GM18951 (cell line): ENCODE data around the gene FGF5.
"Not testable (repeated sequence)": the region's sequence is repeated elsewhere in the genome, so short reads cannot be mapped to it uniquely, and the experiment has no call there.

ENCODE experiments used
- POLR2A ChIP-seq: IDR thresholded peaks from 4 replicates; pipeline ENCODE4 v1.6.1; 2011; ENCODE audit warnings: mild to moderate bottlenecking; ENCODE audit not compliant: insufficient read length, insufficient read depth; ENCODE audit errors: extremely low read depth
- in situ Hi-C: fragments of 300-500 bp; cut with MboI; formaldehyde crosslinking; loops from one replicate; pipeline ENCODE4 v1.12.0; 2022; ENCODE audit warnings: low sequenced_read_pairs, mixed read lengths, inconsistent platforms; ENCODE audit not compliant: unreplicated experiment

Gene FGF5

DNA sequence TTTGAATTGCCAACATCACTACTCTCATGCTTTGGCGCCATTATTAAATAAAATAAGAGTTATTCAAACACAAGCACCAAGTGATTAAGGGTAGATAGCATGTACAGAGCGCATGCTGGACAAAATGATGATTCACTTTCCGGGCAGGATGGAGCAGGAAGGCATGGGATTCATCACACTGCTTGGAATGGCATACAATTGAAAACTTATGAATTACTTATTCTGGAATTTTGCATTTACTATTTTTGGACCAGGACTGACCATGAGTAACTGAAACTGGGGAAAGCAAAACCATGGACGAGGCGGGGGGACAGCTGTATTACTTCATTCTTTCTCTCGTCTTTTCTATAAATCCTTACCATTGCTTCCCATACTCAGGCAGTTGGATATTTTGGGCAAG lies 28.5 kb upstream of the FGF5 start:
- in situ Hi-C loops: no loop called here
- TF ChIP-seq POLR2A: no peak

DNA sequence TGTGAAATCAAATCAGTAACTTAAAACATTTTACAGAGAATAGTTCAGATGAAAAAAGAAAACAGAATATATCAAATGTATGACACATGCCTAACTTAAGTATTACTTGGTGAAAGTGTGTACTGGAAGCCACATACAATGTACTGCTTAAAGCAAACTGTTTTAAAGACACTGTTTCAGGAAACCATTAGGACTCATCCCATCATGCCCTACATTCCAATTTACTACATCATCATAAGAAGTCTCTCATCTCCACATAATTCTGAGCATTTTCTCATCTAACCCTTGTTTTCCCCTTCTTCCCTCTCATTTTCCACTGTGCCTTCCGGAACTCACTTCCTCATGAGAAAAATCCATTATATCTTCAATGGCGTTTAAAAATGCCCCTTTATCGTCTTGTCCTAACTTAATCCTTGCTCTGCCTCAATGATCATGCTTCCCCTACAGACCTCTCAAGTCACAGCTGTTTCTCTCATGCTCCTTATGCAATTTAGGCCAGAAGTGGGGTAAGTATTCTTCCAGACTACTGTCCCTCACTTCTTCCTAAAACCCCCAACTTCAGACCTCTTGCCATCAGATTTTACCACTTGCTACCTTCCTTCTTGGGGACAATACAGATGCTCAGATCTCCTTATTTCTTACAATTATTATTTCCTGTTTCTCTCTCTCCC lies 26.8 kb upstream of the FGF5 start:
- in situ Hi-C loops: no loop called here
- no peak for TF ChIP-seq POLR2A

DNA sequence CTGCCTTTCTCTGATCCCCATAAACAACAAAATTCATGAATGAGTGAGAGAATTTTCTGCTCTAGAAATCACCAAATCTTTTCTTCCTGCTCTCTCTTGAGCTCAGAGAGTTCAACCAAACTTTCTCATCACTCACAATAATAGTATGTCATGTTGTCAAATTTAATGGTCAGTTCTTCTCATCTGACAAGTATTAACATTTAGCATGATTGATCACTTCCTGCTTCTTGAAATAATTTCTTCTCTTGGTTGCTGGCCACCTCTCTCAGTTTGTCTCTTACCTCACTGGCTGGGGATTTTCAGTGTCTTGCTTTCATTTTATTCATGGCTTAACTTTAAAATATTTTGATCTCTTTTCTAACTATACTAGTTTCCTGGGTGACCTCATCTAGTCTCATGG lies 25.5 kb upstream of the FGF5 start:
- no peak for TF ChIP-seq POLR2A
- in situ Hi-C loops: no loop called here

DNA sequence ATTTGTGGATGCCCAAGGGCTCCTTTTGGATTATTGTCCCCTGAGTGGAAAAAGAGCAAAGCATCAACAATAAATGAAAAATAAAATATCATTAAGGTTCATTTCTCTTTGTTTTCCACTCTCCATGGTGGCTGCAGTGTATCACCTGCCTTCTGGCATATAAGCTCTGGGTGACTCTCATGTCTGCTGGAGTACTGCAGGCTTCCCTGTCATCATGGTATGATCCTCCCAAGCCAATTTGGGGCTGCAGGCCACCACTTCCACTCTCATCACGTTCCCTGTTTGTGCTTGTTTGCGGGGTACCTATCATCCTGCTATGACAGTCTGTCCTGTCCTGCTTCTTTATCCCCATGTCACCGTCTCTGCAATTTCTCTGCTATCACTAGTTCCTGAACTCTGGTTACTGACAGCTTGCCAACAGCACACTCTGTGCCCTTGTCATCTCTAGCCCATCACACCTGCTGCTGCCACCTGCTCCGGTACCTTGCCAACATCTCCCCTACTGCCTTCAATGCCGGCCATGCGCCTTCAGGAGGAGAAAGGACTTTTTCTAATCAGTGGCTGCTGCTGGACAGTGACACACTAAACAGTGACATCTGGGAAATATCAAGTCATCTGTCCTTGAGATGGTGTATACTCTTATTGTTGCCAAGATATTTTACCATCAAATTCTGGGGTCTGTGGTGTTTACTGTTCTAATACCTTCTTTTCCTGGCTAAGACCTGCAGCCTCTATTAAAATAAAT lies 23.0 kb upstream of the FGF5 start:
- TF ChIP-seq POLR2A: no peak
- in situ Hi-C loops: no loop called here

DNA sequence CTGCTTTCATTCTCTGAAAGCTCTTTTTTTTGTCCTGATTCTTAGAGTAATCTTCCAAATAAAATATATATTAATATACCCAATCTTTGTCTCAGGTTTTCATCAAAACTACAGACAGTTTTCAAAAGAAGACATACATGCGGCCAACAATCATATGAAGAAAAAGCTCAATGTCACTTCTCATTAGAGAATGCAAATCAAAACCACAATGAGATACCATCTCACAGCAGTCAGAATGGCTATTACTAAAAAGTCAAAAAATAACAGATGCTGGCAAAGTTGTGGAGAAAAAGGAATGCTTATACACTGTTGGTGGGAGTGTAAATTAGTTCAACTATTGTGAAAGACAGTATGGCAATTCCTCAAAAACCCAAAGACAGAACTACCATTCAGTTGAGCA lies 19.0 kb upstream of the FGF5 start:
- in situ Hi-C loops: not testable (repeated sequence)

DNA sequence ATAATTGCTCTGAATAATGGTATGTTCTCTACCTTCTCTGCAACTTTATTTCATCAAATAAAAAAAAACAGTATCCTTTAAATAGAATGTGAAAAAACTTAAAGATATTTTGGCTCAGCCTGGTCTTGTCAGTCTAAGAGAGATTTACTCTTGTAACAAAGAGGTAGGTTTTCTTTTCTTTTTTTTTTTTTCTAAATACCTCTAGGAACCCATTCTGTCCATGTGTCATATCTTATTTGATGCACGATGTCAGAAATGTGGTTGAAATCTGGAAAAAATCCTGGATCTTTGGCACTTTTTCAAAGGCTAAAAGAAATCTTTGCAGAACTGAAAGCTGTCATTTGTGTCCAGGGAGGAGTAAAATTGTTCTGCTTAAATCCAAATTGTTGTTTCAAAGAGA lies 17.3 kb upstream of the FGF5 start:
- TF ChIP-seq POLR2A: no peak
- in situ Hi-C loops: no loop called here

DNA sequence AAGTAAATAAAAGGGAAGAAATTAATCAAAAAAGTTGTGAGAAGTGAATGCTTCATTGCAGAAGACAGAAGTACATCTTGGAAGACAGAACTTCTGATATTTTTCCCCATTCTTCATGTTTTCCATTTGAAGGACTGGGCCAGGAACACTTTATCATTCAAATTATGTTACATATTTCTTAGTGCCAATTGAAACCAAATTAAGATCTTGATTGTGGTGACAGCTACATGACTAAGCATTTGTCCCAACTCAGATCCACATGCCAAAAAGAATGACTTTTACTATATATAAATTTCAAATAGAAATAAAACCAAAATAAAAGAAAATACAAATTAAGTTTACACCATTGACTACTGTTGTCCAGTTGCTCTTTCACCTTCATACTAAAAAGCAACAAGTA lies 14.0 kb upstream of the FGF5 start:
- in situ Hi-C loops: no loop called here
- no peak for TF ChIP-seq POLR2A

DNA sequence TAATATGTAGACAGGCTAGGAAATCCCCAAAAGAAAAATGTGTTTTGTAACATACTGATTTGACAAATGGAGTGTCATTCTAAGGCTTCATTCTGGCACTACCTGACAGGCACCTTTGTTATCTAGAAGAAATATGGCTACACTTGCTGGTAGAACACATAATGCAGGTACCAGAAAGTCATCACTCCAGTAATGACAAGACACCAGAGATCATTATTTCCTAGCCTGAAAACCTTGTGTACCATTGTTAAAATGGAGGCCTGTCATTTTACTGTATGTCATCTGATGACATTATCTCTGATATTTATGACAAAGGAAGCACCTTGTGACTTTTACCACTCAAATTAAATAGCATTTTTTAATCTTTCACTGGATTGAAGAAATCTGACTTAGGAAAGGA lies 13.5 kb upstream of the FGF5 start:
- TF ChIP-seq POLR2A: no peak
- in situ Hi-C loops: no loop called here

DNA sequence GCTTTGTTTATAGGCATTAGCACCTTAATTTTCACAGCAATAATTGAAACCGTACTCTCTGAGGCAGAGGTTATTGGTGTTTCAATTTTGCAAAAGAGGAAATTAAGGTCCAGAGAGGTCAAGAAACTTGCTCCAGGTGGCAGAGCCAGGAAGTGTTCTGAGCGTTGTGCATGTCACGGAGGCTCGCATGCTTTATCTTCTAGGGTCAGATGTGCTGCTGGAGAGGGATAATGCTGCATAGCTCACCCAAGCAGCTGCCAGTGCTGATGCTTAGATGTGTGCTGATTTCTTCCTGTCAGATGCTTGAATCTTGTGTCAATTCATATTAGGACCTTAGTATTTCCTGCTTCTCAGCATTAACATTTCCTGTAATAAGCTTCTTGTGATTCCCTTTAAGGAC lies 13.0 kb upstream of the FGF5 start:
- TF ChIP-seq POLR2A: no peak
- in situ Hi-C loops: no loop called here

DNA sequence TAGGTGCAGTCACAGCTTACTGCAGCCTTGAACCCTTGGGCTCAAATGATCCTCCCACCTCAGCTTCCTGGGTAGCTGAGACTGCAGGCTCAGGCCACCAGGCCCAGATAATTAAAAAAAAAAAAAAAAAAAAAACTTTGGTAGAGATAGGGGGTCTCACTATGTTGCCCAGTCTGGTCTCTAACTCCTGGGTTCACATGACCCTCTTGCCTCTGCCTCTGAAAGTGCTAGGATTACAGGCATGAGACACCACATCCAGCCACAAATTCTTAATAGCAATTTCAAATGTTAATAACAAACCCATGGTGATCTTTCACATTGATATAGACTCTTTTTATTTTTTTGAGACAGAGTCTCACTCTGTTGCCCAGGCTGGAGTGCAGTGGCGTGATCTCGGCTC lies 12.3 kb upstream of the FGF5 start:
- TF ChIP-seq POLR2A: no peak
- in situ Hi-C loops: no loop called here

DNA sequence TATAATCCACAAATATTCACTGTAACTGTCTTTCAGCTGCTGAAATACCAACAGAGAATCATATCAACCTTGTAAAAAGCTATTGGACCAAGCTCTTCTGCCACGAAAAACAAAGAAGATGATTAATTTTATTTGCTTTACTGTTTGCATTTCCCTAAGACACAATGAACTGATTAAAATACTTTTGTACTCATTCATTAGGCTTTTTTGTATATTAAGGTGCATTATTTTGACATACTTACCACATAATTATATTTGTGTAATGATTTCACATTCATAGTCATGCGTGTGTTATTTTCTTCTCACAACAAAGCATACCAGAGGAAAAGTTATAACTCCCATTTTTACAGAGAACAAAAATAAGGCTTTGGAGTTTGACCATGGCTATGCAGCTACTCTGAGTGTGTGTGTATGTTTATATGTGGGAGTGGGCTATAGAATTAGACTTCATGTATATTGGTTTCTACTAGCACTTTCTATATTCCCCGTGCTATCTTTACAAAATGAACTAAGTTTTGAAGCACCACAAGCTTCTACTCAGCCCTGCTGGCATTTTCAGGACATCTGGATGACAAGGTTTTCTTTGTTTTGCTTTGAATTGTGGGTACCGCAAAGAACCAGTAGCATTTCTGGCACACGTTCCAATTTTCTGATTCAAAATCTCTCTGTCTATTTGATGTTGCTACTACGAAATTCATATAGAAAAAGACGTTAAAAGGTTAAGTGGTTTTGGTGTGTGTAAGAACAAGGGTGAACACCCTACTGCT lies 11.0 kb upstream of the FGF5 start:
- in situ Hi-C loops: no loop called here
- TF ChIP-seq POLR2A: no peak

DNA sequence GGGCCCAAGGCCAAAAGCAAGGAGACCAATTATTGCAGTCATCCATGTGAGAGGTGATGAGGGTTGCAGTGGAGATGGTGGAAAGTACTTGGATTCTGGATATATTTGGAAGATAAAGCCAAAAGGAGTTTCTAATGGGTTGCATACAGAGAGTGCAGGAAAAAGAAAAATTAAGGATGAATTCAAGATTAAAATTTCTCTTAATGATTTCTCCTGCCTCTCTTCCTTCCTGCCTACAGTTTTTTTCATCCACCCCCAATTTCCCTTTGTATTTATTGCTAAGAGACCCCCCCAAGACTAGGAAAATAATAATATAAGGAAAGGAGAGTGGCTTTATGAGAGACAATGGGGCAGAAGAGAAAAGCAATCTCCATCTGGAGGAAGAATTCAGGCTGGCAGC lies 8.6 kb upstream of the FGF5 start:
- no peak for TF ChIP-seq POLR2A
- in situ Hi-C loops: no loop called here

DNA sequence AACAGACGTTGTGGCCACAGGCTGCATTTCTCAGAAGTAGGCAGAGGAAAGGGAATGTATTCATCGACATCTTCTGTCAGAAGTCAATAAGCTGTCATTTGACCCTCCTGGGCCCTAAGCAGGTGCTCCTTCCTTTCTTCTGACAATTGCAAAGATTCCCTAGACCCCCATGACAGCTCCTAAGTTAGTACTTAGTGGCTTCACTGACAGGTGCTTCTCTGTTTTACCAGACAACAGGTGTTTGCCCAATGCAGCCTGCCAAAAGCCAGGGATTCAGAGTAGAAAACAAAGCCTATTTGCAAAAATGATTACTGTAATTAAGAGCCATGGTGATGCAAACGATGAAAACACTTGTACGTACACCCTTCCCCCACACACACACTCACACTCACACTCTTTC lies 7.5 kb upstream of the FGF5 start:
- no peak for TF ChIP-seq POLR2A
- in situ Hi-C loops: no loop called here

DNA sequence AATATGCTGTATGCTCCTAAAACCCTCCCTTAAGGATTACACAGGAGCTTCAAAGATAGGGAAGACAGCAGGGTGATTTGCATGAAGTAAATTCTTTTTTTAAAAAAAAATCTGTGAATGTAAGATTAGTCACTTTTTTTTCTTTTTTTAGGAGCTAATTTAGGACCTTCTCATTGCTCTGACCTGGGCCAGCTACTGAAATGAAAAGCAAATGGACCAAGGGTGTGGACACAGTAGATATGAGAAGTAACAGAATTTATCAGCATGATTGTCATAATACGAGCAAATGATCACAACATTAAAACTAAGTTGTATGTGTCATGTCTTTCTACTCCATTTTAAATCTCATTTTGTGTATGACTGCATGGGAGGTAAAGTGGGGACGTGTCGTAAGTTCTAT lies 6.6 kb upstream of the FGF5 start:
- TF ChIP-seq POLR2A: no peak
- in situ Hi-C loops: no loop called here
